G401.6 (cell line): ENCODE results near the gene MARCKS.
"Not testable (repeated sequence)": the region's sequence is repeated elsewhere in the genome, so short reads cannot be mapped to it uniquely, and the experiment has no call there.

Experiments used
- FAIRE-seq: peaks from 2 replicates; lab custom pipeline; 2012; peaks lifted over from hg19 to GRCh38; lab: Jason Lieb, UNC

Gene MARCKS

GRCh38 chr6:113886512-113886911, 29.4 kb downstream of the MARCKS start:
- FAIRE-seq: no peak

GRCh38 chr6:113888493-113888892, 31.3 kb downstream of the MARCKS start:
- FAIRE-seq: no peak

- no peak for FAIRE-seq
Measured at GRCh38 chr6:113888956-113889630, 31.9 kb downstream of the MARCKS start.

- FAIRE-seq: no peak
Measured at GRCh38 chr6:113893451-113893850, 36.3 kb downstream of the MARCKS start.

- no peak for FAIRE-seq
Measured at GRCh38 chr6:113893866-113894265, 36.7 kb downstream of the MARCKS start.

GRCh38 chr6:113894712-113895674, 37.8 kb downstream of the MARCKS start:
- FAIRE-seq: no peak

- FAIRE-seq: no peak
Measured at GRCh38 chr6:113901482-113901881, 44.3 kb downstream of the MARCKS start.

- FAIRE-seq: no peak
Measured at GRCh38 chr6:113903666-113904330, 46.7 kb downstream of the MARCKS start.

GRCh38 chr6:113907102-113907815, 50.1 kb downstream of the MARCKS start:
- no peak for FAIRE-seq

- FAIRE-seq: no peak
Measured at GRCh38 chr6:113908801-113909200, 51.7 kb downstream of the MARCKS start.

- peak; percentile 85 for FAIRE-seq
Measured at GRCh38 chr6:113909224-113909856, 52.2 kb downstream of the MARCKS start.

GRCh38 chr6:113910285-113910684, 53.1 kb downstream of the MARCKS start:
- FAIRE-seq: not testable (repeated sequence)
